Liver (tissue), 9 donors: ENCODE results near the gene LPCAT1. TPM values are rescaled to one million over a fixed set of nuclear protein-coding genes. Genes with fewer than 3 reads are reported as not detected.

Experiments
- DNase-seq: peaks from one replicate; pipeline ENCODE4 v3.0.0-alpha.2; 2017; ENCODE audit warnings: low spot score
- H3K27ac ChIP-seq, 2 donors: one replicate each; pipeline ENCODE4 v1.7.0; 2013; ENCODE audit warnings: inconsistent platforms in 2 of 2, low read length in 2 of 2, control low read depth in 1 of 2, low read depth in 1 of 2, mild to moderate bottlenecking in 1 of 2
- H3K27me3 ChIP-seq, 4 donors: one replicate each; pipeline versions ENCODE4 v1.6.1 to v1.7.0; 2013; ENCODE audit warnings: low read length in 3 of 4, inconsistent platforms in 1 of 4, mild to moderate bottlenecking in 1 of 4, moderate library complexity in 1 of 4; ENCODE audit not compliant: control insufficient read depth in 4 of 4, insufficient read depth in 4 of 4
- H3K36me3 ChIP-seq, 4 donors: one replicate each; pipeline versions ENCODE4 v1.6.1 to v1.7.0; 2013; ENCODE audit warnings: low read length in 3 of 4, mild to moderate bottlenecking in 3 of 4, low read depth in 1 of 4, moderate library complexity in 1 of 4; ENCODE audit not compliant: control insufficient read depth in 4 of 4, insufficient read depth in 3 of 4
- H3K4me1 ChIP-seq, 4 donors: one replicate each; pipeline versions ENCODE4 v1.6.1 to v1.7.0; 2013; ENCODE audit warnings: low read length in 3 of 4, mild to moderate bottlenecking in 3 of 4, moderate library complexity in 1 of 4; ENCODE audit not compliant: control insufficient read depth in 4 of 4, insufficient read depth in 4 of 4
- H3K4me3 ChIP-seq, 3 donors: one replicate each; pipeline versions ENCODE4 v1.6.1 to v1.7.0; 2013; ENCODE audit warnings: low read length in 3 of 3, control low read depth in 1 of 3, low read depth in 1 of 3, mild to moderate bottlenecking in 1 of 3
- H3K9ac ChIP-seq, 2 donors: one replicate each; pipeline ENCODE4 v1.7.0; 2013; ENCODE audit warnings: low read length in 2 of 2, mild to moderate bottlenecking in 2 of 2, moderate library complexity in 2 of 2, control low read depth in 1 of 2, low read depth in 1 of 2
- H3K9me3 ChIP-seq, 4 donors: one replicate each; pipeline versions ENCODE4 v1.6.1 to v1.7.0; 2013; ENCODE audit warnings: low read length in 3 of 4; ENCODE audit not compliant: control insufficient read depth in 4 of 4
- EGR1 ChIP-seq, 2 donors: IDR thresholded peaks; 2 replicates each; pipeline ENCODE4 v1.6.1; 2016 to 2018; ENCODE audit warnings: antibody characterized with exemption in 2 of 2, low read depth in 2 of 2
- FOXA1 ChIP-seq: IDR thresholded peaks from 2 replicates; pipeline ENCODE4 v1.6.1; 2016; ENCODE audit warnings: antibody characterized with exemption
- FOXA2 ChIP-seq: IDR thresholded peaks from 2 replicates; pipeline ENCODE4 v1.6.1; 2016; ENCODE audit warnings: antibody characterized with exemption
- GABPA ChIP-seq, 2 donors: IDR thresholded peaks in 1 of 2; conservative IDR thresholded peaks in 1 of 2; 2 replicates each; pipeline ENCODE4 v1.6.1; 2016; ENCODE audit warnings: antibody characterized with exemption in 2 of 2, mild to moderate bottlenecking in 1 of 2, moderate library complexity in 1 of 2
- HNF4A ChIP-seq, 2 donors: conservative IDR thresholded peaks; 2 replicates each; pipeline ENCODE4 v1.6.1; 2016; ENCODE audit warnings: antibody characterized with exemption in 2 of 2, mild to moderate bottlenecking in 2 of 2
- HNF4G ChIP-seq: IDR thresholded peaks from 2 replicates; pipeline ENCODE4 v1.6.1; 2016; ENCODE audit warnings: antibody characterized with exemption
- JUND ChIP-seq, 2 donors: IDR thresholded peaks; 2 replicates each; pipeline ENCODE4 v1.6.1; 2016; ENCODE audit warnings: antibody characterized with exemption in 2 of 2
- NR2F2 ChIP-seq: IDR thresholded peaks from 2 replicates; pipeline ENCODE4 v1.6.1; 2016; ENCODE audit warnings: antibody characterized with exemption
- RAD21 ChIP-seq, 2 donors: IDR thresholded peaks; 2 replicates each; pipeline ENCODE4 v1.6.1; 2016; ENCODE audit warnings: antibody characterized with exemption in 2 of 2, mild to moderate bottlenecking in 2 of 2
- RXRA ChIP-seq, 2 donors: IDR thresholded peaks; 2 replicates each; pipeline ENCODE4 v1.6.1; 2017 to 2018; ENCODE audit warnings: antibody characterized with exemption in 2 of 2, mild to moderate bottlenecking in 1 of 2
- SP1 ChIP-seq: IDR thresholded peaks from 2 replicates; pipeline ENCODE4 v1.6.1; 2018; ENCODE audit warnings: antibody characterized with exemption, mild to moderate bottlenecking
- TAF1 ChIP-seq: conservative IDR thresholded peaks from 2 replicates; pipeline ENCODE4 v1.6.1; 2016; ENCODE audit warnings: antibody characterized with exemption, mild to moderate bottlenecking
- YY1 ChIP-seq: IDR thresholded peaks from 2 replicates; pipeline ENCODE4 v1.6.1; 2016; ENCODE audit warnings: antibody characterized with exemption, mild to moderate bottlenecking
- WGBS: extraction: QIAGEN DNeasy Blood & Tissue Kit; methylation state at CpG from one replicate; pipeline ENCODE4 v1.1.7; 2013; 5-methylcytosine and 5-hydroxymethylcytosine counted together
- polyA plus RNA-seq, 2 donors: library from polyadenylated mRNA; stranded (reverse) in 1 of 2; unstranded in 1 of 2; fragments of 200-250 nt in 1 of 2; fragments of >200 nt in 1 of 2; fragmentation: Nextera tagmentation in 1 of 2; extraction: Ambion mirVana in 1 of 2; gene quantifications; one replicate each; pipeline versions ENCODE4 v1.2.1 to v1.2.3, GENCODE V29; 2013 to 2015
- total RNA-seq, 2 donors: library from RNA; depleted of rRNA; stranded (reverse); fragments of >200 nt; gene quantifications; one replicate each; pipeline ENCODE4 v1.2.3, GENCODE V29; 2014
- TF ChIP-seq, protein P1 (sequence below): fragments of 150-350 bp; IDR thresholded peaks from 2 replicates; pipeline ENCODE4 v1.5.1; 2017; ENCODE audit warnings: improper control_type of control experiment, low read depth, low read length; ENCODE audit not compliant: missing input control
- TF ChIP-seq, protein P2 (sequence below): IDR thresholded peaks from 2 replicates; pipeline ENCODE4 v1.6.1; 2016; ENCODE audit warnings: antibody characterized with exemption
- TF ChIP-seq, protein P3 (sequence below): IDR thresholded peaks from 2 replicates; pipeline ENCODE4 v1.6.1; 2016; ENCODE audit warnings: antibody characterized with exemption
- TF ChIP-seq, protein P4 (sequence below): IDR thresholded peaks from 2 replicates; pipeline ENCODE4 v1.6.1; 2016; ENCODE audit warnings: antibody characterized with exemption
- TF ChIP-seq, protein P5 (sequence below): IDR thresholded peaks from 2 replicates; pipeline ENCODE4 v1.6.1; 2016; ENCODE audit warnings: antibody characterized with exemption, mild to moderate bottlenecking
- donor health status: healthy.
- donor health status: healthy.
- donor health status: healthy.
- donor health status: healthy.
- donor health status: healthy.

Gene LPCAT1
- total and polyA plus RNA-seq, 4 donors: 1.5 to 12.8 (median 9.9) TPM

- no peak overlapping the region for H3K9ac ChIP-seq
- 97% methylated on average over 20 of the region's 20 CpGs for WGBS
- no peak overlapping the region for H3K27ac ChIP-seq
- H3K27me3 ChIP-seq: no peaks in the 10 kb centered on the region
- no peak for DNase-seq
- no peak for TF ChIP-seq GABPA (IDR thresholded peaks at IDR 0.05 in 1 of 2, conservative IDR thresholded peaks at IDR 0.05 in 1 of 2)
- TF ChIP-seq HNF4A (conservative IDR thresholded peaks at IDR 0.05): no peak
- no peak for TF ChIP-seq RXRA (IDR thresholded peaks at IDR 0.05)
- TF ChIP-seq, protein P1, sequence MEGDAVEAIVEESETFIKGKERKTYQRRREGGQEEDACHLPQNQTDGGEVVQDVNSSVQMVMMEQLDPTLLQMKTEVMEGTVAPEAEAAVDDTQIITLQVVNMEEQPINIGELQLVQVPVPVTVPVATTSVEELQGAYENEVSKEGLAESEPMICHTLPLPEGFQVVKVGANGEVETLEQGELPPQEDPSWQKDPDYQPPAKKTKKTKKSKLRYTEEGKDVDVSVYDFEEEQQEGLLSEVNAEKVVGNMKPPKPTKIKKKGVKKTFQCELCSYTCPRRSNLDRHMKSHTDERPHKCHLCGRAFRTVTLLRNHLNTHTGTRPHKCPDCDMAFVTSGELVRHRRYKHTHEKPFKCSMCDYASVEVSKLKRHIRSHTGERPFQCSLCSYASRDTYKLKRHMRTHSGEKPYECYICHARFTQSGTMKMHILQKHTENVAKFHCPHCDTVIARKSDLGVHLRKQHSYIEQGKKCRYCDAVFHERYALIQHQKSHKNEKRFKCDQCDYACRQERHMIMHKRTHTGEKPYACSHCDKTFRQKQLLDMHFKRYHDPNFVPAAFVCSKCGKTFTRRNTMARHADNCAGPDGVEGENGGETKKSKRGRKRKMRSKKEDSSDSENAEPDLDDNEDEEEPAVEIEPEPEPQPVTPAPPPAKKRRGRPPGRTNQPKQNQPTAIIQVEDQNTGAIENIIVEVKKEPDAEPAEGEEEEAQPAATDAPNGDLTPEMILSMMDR: no peak
- TF ChIP-seq HNF4G: no peak
- TF ChIP-seq FOXA1: no peak
- TF ChIP-seq YY1: no peak
- TF ChIP-seq, protein P2, sequence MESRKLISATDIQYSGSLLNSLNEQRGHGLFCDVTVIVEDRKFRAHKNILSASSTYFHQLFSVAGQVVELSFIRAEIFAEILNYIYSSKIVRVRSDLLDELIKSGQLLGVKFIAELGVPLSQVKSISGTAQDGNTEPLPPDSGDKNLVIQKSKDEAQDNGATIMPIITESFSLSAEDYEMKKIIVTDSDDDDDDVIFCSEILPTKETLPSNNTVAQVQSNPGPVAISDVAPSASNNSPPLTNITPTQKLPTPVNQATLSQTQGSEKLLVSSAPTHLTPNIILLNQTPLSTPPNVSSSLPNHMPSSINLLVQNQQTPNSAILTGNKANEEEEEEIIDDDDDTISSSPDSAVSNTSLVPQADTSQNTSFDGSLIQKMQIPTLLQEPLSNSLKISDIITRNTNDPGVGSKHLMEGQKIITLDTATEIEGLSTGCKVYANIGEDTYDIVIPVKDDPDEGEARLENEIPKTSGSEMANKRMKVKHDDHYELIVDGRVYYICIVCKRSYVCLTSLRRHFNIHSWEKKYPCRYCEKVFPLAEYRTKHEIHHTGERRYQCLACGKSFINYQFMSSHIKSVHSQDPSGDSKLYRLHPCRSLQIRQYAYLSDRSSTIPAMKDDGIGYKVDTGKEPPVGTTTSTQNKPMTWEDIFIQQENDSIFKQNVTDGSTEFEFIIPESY: no peak
- TF ChIP-seq FOXA2: no peak
- TF ChIP-seq RAD21 (IDR thresholded peaks at IDR 0.05): no peak
- no peak for TF ChIP-seq TAF1
- no peak for TF ChIP-seq EGR1 (IDR thresholded peaks at IDR 0.05; ENCODE audit: low read depth in 2 of 2)
- TF ChIP-seq, protein P3, sequence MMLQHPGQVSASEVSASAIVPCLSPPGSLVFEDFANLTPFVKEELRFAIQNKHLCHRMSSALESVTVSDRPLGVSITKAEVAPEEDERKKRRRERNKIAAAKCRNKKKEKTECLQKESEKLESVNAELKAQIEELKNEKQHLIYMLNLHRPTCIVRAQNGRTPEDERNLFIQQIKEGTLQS: no peak
- TF ChIP-seq JUND (IDR thresholded peaks at IDR 0.05): no peak
- no peak for TF ChIP-seq NR2F2
- TF ChIP-seq, protein P4, sequence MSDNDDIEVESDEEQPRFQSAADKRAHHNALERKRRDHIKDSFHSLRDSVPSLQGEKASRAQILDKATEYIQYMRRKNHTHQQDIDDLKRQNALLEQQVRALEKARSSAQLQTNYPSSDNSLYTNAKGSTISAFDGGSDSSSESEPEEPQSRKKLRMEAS: no peak
- TF ChIP-seq, protein P5, sequence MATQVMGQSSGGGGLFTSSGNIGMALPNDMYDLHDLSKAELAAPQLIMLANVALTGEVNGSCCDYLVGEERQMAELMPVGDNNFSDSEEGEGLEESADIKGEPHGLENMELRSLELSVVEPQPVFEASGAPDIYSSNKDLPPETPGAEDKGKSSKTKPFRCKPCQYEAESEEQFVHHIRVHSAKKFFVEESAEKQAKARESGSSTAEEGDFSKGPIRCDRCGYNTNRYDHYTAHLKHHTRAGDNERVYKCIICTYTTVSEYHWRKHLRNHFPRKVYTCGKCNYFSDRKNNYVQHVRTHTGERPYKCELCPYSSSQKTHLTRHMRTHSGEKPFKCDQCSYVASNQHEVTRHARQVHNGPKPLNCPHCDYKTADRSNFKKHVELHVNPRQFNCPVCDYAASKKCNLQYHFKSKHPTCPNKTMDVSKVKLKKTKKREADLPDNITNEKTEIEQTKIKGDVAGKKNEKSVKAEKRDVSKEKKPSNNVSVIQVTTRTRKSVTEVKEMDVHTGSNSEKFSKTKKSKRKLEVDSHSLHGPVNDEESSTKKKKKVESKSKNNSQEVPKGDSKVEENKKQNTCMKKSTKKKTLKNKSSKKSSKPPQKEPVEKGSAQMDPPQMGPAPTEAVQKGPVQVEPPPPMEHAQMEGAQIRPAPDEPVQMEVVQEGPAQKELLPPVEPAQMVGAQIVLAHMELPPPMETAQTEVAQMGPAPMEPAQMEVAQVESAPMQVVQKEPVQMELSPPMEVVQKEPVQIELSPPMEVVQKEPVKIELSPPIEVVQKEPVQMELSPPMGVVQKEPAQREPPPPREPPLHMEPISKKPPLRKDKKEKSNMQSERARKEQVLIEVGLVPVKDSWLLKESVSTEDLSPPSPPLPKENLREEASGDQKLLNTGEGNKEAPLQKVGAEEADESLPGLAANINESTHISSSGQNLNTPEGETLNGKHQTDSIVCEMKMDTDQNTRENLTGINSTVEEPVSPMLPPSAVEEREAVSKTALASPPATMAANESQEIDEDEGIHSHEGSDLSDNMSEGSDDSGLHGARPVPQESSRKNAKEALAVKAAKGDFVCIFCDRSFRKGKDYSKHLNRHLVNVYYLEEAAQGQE: no peak
- no peak for TF ChIP-seq SP1
- H3K9me3 ChIP-seq: no peaks in the 10 kb centered on the region
- no peaks in the 10 kb centered on the region for H3K36me3 ChIP-seq
- H3K4me3 ChIP-seq: no peak overlapping the region
- H3K4me1 ChIP-seq: peaks cover 0 to 4% (median 2%) of the 10 kb centered on the region in 4 donors
Observed at GRCh38 chr5:1537603-1538154, 13.9 kb upstream of the LPCAT1 start.
